Measurements from ENCODE around the gene GFI1B.
A peak's percentile ranks its signal among the peaks of the same experiment; 100 is the strongest.

The GFI1B gene

DNA sequence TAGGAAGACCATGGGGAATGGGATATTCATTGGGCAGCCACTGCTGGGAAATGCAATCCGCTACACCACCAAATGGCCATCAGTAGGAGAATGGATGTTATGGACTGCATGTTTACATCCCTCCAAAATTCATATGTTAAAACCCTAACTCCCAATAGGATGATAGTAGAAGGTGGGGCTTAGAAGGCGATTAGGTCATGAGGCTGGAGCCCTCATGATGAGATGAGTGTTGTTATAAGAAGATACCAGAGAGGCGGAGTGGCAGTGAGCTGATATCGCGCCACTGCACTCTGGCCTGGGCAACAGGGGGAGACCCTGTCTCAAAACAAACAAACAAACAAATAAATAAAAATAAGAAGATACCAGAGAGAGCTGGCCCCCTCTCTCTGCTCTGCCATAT is 36.2 kb downstream of the GFI1B start:
- no peak for DNase-seq (ENCODE audit: low read depth)

DNA sequence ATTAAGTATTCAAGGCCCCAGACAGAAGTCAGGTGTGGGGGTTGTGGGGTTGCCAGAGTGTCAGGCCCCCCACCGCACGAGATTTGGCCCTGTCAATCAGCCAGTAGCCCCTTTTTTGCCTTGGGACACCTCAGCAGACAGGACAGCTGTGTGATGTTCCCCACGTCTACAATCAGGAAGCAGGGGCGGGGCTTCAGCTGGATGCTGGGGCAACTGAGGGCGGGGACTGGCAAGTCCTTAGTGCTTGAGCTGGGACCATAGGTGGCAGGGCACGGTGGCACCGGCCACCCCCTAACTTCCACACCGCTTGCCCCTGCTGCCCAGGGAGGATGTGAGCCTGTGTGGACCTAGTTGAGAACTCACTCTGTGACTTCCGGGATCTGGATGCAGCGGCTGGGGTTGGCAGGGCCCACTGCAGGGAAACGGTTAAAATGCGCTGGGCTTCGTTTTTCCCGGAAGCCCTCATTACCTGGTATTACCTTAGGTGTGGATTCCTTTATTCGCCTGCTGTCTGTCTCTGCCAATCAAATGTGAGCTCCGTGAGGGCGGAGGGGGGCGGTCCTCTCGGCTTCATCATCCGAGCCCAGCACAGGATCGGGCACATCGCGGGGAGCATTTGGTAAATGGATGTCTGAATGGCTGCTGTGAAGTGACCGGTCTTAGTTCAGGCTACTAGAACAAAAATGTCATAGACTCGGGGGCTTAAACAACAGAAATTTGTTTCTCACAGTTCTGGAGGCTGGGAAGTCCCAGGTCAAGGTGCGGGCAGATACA is 44.8 kb downstream of the GFI1B start:
- peak; percentile 25 for DNase-seq (ENCODE audit: low read depth)

DNA sequence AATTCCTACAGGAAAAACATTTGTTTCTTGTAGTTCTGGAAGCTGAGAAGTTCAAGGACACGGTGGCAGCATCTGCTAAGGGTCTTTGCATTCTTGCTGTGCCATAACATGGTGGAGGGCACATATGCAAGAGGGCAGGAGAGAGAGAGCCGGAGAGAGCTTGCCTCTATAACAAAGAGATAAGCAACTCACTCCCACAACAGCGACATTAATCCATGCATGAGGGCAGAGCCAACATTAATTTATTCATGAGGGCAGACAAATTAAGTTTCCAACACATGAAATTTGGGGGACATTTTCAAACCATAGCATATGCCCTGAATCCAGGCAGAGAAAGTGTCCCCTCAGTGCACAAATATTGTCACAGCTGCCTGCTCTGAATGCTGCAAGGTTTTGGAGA is 47.9 kb downstream of the GFI1B start:
- no peak for DNase-seq (ENCODE audit: low read depth)

DNA sequence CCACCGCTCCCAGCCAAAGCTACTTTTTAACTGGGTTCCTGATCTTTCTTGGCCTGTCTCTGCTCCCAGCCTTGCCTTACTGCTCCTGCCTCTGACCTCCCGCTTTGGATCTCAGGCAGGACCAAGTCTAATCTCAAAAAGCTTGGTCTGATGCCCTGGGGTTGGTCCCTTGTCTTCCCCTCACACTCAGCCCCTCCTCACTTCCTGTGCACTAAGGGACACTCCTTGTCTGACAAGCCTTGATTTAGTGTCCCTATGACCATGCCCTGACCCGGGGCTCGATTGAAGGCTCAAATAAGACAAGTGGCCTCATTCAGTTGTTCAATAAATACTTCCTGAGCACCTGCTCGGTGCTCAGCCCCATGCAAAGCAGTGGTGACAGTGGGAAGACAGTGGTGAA is 48.6 kb downstream of the GFI1B start:
- no peak for DNase-seq (ENCODE audit: low read depth)

DNA sequence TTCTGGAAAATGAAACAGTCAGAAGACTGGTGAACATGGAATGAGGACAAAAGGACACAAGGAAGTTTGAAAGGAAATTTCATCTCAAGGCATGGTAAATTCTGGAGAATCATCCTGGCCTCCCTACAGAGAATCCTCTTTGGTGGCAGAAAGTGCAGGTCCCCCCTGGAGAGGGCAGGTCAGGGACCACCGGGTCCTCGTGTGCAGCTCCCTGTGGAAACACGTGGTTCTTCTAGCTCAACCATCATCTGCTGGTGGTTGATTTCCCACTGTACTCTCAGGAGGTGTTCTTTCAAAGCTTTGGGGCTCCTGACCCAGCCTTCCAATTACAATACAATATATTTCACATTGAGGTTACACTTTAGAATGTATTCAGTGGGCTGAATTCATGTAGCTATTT is 49.7 kb downstream of the GFI1B start:
- no peak for DNase-seq (ENCODE audit: low read depth)

DNA sequence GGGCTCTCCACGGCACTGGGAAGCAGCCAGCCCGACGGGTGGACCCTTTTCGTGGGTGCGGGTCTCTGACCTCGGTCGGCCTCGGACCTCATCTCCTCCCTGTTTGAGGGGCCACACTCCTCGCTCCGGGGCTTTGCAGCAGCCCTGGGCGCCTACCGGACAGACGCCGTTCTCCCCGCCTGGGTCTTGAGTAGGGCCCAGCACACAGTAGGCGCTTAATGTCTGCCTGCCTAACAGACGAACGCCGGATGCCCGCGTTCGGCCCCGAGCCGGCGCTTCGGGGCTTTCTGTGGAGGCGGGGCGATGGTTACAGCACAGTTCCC is 51.5 kb downstream of the GFI1B start:
- no peak for DNase-seq (ENCODE audit: low read depth)

DNA sequence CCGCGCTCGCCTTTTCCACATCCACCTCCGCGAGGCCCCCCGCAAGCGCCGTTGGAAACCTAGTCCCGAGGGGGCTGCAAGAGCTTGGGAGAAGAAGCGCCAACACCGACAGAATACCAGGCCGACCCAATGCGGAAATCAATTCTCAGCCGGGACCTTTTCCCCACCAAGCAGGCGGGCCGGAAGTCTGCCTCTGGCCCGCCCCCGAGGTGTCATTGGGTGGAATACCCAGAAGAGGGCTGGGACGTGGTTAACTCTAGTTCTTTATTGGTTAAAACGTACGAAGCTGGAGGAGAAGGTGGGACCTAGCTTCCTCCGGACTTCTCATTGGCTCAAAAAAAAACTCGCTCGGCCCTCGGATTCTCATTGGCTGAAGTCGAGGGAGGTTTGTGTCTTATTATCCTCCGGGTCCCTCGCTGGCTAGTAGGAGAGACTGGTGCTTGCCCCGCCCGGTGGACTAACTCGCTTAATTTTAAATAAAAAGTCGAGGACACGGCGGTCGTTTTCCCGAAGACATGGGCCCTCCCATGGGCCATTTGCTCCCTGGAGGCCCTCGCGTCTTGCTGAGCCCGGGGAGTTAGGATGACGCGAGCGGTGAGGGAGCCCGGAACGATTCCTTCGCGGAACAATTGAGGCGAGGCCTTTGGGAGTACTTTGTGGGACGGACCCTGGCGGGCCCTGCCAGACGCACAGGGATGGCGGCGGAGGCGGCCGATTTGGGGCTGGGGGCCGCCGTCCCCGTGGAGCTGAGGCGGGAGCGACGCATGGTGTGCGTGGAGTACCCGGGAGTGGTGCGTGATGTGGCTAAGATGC is 52.0 kb downstream of the GFI1B start, which contains the start of gene GTF3C5:
Gene GTF3C5 (plus strand): TSS at position 681 of the 813 bp plus-strand sequence. CDS start 15 bp downstream, at position 696.
- DNase-seq (ENCODE audit: low read depth), result peak; percentile 100

DNA sequence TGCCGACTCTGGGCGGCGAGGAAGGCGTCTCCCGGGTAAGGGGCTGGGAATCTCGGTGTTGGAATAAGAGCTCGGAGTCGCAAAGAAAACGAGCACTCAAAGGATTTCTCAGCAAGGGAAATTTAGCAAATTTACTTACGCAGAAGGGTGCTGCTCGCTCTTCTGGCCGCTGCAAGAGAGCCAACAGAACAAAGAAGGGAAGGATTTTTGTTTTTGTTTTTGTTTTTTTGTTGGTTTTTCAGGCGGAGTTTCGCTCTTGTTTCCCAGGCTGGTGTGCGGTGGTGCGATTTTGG is 52.6 kb downstream of the GFI1B start:
- no peak for DNase-seq (ENCODE audit: low read depth)

DNA sequence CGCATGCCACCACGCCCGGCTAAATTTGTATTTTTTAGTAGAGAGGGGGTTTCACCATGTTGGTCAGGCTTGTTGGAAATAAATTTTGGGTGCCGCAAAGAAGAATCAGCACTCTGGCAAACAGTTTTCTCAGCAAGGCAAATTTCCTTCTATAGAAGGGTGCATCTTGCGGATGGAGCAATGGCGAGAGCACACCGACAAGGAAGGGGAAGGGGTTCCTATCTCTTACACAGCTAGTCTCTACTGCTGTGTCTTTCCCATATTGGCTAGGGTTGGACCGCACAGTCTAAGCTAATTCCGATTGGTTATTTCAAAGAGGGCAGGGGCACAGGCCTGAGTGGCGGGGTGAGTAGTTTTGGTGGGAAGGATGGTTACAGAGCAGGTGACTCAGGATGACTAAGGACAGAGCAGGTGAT is 53.0 kb downstream of the GFI1B start:
- DNase-seq (ENCODE audit: low read depth), result peak; percentile 41

DNA sequence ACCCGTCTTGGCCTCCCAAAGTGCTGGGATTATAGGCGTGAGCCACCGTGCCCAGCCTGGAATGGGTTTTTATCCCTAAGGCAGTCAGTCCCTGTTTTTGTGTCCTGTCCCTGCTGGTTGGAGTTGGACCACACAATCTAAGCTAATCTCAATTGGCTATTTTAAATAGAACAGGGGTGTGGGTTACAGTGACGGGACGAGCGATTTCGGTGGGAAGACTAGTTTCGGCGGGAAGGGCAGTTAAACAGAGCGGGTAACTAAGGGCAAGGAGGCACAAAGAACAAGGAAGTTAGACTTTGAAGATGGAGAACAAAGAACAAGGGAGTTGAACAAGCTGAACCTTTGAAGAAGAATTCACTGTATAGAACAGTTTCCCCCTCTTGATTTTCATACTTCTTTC is 53.7 kb downstream of the GFI1B start:
- DNase-seq (ENCODE audit: low read depth), result no peak

DNA sequence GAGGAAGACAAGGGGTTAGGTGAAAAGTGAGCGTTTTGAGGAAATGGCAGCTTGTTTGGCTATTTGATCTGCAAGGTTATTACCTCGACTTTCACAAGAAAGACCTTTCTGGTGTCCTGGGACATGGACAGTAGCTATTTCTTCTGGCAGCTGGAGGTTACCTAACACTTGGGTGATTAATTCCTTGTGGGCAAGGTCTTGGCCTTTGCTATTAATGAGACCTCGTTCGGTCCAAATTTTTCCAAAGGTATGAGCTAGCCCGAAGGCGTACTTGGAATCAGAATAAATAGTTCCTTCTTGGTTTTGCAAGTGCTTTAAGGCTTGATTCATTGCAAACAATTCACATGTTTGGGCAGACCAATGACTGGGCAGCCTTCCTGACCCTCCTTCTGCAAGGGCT is 57.2 kb downstream of the GFI1B start:
- no peak for DNase-seq (ENCODE audit: low read depth)

DNA sequence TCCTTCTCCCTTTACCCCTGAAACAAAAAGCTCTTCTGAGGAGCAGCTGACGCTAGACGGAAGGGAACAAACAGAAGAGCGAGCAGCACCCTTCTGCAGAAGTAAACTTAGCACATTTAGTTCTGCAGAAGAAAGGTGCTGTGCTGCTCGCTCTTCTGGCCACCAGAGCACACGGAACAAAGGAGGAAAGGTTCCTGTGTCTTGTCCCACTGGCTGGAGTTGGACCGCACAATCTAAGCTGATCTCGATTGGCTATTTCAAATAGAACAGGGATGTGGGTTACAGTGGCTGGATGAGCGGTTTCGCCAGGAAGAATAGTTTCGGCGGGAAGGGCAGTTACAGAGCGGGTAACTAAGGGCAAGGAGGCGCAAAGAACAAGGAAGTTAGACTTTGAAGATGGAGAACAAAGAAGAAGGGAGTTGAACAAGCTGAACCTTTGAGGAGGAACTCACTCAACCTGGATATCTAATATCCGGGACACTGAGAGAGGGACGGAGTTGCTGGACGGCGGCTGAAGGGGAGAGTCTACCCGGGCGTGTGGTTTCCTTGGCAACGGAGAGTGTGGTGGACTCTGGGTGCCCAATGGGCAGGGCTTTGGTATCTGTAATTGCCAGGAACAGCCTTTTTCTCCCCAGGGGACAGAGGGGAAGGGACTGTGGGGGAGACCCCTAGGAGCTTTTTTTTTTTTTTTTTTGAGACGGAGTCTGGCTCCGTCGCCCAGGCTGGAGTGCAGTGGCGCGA is 59.5 kb downstream of the GFI1B start:
- no peak for DNase-seq (ENCODE audit: low read depth)

DNA sequence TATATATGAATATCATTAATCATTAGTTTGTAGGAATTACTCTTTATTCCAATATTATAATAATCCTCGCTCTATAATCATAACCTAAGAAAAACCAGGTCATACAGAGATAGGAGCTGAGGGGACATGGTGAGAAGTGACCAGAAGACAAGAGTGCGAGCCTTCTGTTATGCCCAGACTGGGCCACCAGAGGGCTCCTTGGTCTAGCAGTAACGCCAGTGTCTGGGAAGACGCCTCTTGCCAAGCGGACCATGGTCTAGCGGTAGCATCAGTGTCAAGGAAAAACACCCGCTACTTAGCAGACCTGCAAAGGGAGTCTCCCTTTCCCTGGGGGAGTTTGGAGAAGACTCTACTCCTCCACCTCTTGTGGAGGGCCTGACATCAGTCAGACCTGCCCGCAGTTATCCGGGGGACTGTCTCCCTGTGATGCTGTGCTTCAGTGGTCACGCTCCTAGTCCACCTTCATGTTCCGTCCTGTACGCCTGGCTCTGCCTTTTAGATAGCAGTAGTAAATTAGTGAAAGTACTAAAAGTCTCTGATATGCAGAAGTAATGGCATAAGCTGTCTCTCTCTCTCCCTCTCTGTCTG is 62.5 kb downstream of the GFI1B start:
- DNase-seq (ENCODE audit: low read depth), result peak; percentile 57
